Measurements from ENCODE around the gene WDR77.

DNA sequence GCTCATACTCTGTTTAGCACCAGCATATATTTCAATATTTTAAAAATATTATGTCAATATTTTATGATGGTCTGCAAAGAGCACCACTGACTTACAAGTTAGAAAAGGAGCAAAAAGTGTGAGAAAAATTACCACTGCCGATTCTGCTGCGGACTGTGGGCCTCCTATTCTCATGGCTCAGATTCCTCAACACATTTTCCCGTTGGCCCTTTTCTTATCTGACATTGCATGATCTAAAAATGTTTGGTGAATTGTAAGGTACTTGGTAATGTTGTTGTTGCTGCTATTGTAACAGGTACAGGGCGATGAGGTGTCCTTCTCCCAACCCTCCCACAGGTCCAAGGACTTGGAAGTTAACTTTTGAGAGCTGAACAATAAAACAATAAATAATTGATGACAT lies 25.5 kb upstream of the WDR77 start:
- TF ChIP-seq, protein P1, sequence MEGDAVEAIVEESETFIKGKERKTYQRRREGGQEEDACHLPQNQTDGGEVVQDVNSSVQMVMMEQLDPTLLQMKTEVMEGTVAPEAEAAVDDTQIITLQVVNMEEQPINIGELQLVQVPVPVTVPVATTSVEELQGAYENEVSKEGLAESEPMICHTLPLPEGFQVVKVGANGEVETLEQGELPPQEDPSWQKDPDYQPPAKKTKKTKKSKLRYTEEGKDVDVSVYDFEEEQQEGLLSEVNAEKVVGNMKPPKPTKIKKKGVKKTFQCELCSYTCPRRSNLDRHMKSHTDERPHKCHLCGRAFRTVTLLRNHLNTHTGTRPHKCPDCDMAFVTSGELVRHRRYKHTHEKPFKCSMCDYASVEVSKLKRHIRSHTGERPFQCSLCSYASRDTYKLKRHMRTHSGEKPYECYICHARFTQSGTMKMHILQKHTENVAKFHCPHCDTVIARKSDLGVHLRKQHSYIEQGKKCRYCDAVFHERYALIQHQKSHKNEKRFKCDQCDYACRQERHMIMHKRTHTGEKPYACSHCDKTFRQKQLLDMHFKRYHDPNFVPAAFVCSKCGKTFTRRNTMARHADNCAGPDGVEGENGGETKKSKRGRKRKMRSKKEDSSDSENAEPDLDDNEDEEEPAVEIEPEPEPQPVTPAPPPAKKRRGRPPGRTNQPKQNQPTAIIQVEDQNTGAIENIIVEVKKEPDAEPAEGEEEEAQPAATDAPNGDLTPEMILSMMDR (IDR thresholded peaks at IDR 0.05): no peak
- no peak for TF ChIP-seq EZH2 (IDR thresholded peaks at IDR 0.05; ENCODE audit: borderline replicate concordance, insufficient read depth, low read depth, low read length, poor library complexity, severe bottlenecking)
